Measurements from ENCODE around the gene FLCN. TPM values are rescaled to one million over a fixed set of nuclear protein-coding genes. Genes with fewer than 3 reads are reported as not detected.

FLCN gene
- total and polyA plus RNA-seq, 2 of the 13 experiments (the other 11 are each of a cell fraction or from before 2014, with no cell fraction given), result 16.6 to 24.9 TPM

DNA sequence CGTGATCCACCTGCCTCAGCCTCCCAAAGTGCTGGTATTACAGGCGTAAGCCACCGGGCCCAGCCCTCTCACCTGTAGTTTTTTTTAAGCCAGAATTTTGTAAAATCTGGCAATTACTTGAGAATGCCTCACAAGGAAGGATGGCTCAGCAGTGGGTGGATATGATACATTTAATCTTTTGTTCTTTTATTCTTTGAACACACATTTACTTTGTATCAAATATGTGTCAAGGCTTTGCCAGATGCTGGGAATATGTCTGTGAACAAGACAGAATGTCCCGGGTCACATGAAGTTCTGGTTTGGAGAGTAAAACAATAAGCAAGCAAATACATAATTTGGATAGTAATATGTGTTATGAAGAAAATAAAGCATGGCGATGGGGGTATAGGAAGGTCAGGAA, 49.0 kb upstream of the FLCN start:
- in situ Hi-C loops (cut with HindIII; ENCODE audit: extremely low pct_ligation_motif_present, low pct_unique_long_range_greater_than_20kb), result no loop called here
- CTCF ChIA-PET (ENCODE audit: low intra/inter-chr PET ratio, low total read pairs), result no interaction called here

GRCh38 chr17:17280613-17281549, 43.9 kb upstream of the FLCN start, which contains the start of gene COPS3:
TSS of gene COPS3 (minus strand) at chr17:17281246. CDS start at chr17:17281186, 60 bp downstream.
- in situ Hi-C loops (cut with HindIII; ENCODE audit: extremely low pct_ligation_motif_present, low pct_unique_long_range_greater_than_20kb) (no loop called here), intact Hi-C loops (cut with micrococcal nuclease; ENCODE audit: unreplicated experiment) (no loop called here)
- Histone ChIP-seq H3K9ac (ENCODE audit: insufficient read depth, low read depth, low read length) (peak within 1 kb of the TSS; percentile 96), H3K27ac (ENCODE audit: extremely low read length, insufficient read depth, low read length) (peak within 1 kb of the TSS; percentile 90), H3K4me2 (ENCODE audit: low read depth, low read length) (peak within 1 kb of the TSS; percentile 99), H2AFZ (ENCODE audit: low read length) (peak within 1 kb of the TSS; percentile 92), H3K79me2 (ENCODE audit: insufficient read depth, low read length) (peaks cover 35% of the 10 kb centered on the region), H4K20me1 (ENCODE audit: insufficient read depth, low read length) (peaks cover 9% of the 10 kb centered on the region), H3K4me3 (replicated peaks in 1 of 3; ENCODE audit: insufficient read depth in 1 of 3, low read depth in 2 of 3, low read length in 3 of 3) (peak within 1 kb of the TSS; percentile 77 to 93 (median 89)), H3K9me3 (ENCODE audit: low read length) (no peaks in the 10 kb centered on the region), H3K27me3 (ENCODE audit: control insufficient read depth in 1 of 2, insufficient read depth in 2 of 2, low read length in 2 of 2) (no peaks in the 10 kb centered on the region; a peak in 2 of 5 replicates), H3K4me1 (ENCODE audit: insufficient read depth, low read length) (peaks cover 36% of the 10 kb centered on the region), H3K36me3 (replicated peaks in 1 of 2; ENCODE audit: control insufficient read depth in 1 of 2, insufficient read depth in 2 of 2, low read length in 2 of 2) (peaks cover 0 to 5% of the 10 kb centered on the region in 2 experiments; a peak in 2 of 5 replicates)
- ChIA-PET POLR2A (interaction anchor here (0.6 to 1.6 kb wide), 8 partner anchors 23 to 745 kb away, joined by 3 to 9 read pairs (median 3); partner anchors contain the start of gene FLCN), CTCF (ENCODE audit: low intra/inter-chr PET ratio, low total read pairs) (no interaction called here)
- DNase-seq (ENCODE audit: low spot score), result peak; percentile 95
- BruUV-seq (replicated peaks), result no TSS peak
- peak; percentile 96 for ATAC-seq
- FAIRE-seq, result peak; percentile 86
- 5% methylated on average over 25 of the region's 80 CpGs for WGBS (ENCODE audit: low lambda C conversion rate)
- TF ChIP-seq, protein P1, sequence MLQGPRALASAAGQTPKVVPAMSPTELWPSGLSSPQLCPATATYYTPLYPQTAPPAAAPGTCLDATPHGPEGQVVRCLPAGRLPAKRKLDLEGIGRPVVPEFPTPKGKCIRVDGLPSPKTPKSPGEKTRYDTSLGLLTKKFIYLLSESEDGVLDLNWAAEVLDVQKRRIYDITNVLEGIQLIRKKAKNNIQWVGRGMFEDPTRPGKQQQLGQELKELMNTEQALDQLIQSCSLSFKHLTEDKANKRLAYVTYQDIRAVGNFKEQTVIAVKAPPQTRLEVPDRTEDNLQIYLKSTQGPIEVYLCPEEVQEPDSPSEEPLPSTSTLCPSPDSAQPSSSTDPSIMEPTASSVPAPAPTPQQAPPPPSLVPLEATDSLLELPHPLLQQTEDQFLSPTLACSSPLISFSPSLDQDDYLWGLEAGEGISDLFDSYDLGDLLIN (CRISPR knock-in tag; IDR thresholded peaks at IDR 0.05; ENCODE audit: borderline replicate concordance), result peak; percentile 92; the same call in 1 of the 2 replicates
- TF ChIP-seq SNRNP70 (IDR thresholded peaks at IDR 0.05; ENCODE audit: low read depth, low read length), result no peak
- TF ChIP-seq PRMT3 (CRISPR knock-in tag; IDR thresholded peaks at IDR 0.05; ENCODE audit: borderline replicate concordance, low read depth), result no peak
- TF ChIP-seq FOXK1 (CRISPR knock-in tag; IDR thresholded peaks at IDR 0.05; ENCODE audit: borderline replicate concordance, low read depth), result peak; percentile 62; the same call in 1 of the 2 replicates
- TF ChIP-seq, protein P2, sequence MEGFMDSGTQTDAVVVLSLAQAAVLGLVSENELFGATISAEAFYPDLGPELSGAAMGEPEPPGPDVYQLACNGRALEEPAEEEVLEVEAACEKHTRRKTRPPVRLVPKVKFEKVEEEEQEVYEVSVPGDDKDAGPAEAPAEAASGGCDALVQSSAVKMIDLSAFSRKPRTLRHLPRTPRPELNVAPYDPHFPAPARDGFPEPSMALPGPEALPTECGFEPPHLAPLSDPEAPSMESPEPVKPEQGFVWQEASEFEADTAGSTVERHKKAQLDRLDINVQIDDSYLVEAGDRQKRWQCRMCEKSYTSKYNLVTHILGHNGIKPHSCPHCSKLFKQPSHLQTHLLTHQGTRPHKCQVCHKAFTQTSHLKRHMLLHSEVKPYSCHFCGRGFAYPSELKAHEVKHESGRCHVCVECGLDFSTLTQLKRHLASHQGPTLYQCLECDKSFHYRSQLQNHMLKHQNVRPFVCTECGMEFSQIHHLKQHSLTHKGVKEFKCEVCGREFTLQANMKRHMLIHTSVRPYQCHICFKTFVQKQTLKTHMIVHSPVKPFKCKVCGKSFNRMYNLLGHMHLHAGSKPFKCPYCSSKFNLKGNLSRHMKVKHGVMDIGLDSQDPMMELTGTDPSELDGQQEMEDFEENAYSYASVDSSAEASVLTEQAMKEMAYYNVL (CRISPR knock-in tag; IDR thresholded peaks at IDR 0.05; ENCODE audit: borderline replicate concordance), result peak; percentile 84; the same call in 1 of the 2 replicates
- TF ChIP-seq NKX3-1 (CRISPR knock-in tag; IDR thresholded peaks at IDR 0.05), result peak; percentile 66
- 0 out of 2 replicates have a peak, but pooled peaks have one; percentile 51 for TF ChIP-seq DNMT3B (CRISPR knock-in tag; conservative IDR thresholded peaks at IDR 0.05)
- TF ChIP-seq REXO4 (CRISPR knock-in tag; IDR thresholded peaks at IDR 0.05; ENCODE audit: borderline replicate concordance), result no peak

More for the DNA sequence above, 49.0 kb upstream of the FLCN start:
- no peaks in the 10 kb centered on the region for H3K79me2 ChIP-seq (ENCODE audit: insufficient read depth, low read length)
- intact Hi-C loops (cut with micrococcal nuclease; ENCODE audit: unreplicated experiment), result no loop called here
- TF ChIP-seq IRF2 (CRISPR knock-in tag; IDR thresholded peaks at IDR 0.05), result no peak
- TF ChIP-seq ZNF446 (CRISPR knock-in tag; IDR thresholded peaks at IDR 0.05), result no peak
- no peak for TF ChIP-seq ZBTB20 (CRISPR knock-in tag; IDR thresholded peaks at IDR 0.05; ENCODE audit: borderline replicate concordance, low read depth)
- no peak overlapping the region for H3K9ac ChIP-seq (ENCODE audit: insufficient read depth, low read depth, low read length)
- no peaks in the 10 kb centered on the region; a peak in 1 of 5 replicates for H3K27me3 ChIP-seq (ENCODE audit: control insufficient read depth in 1 of 2, insufficient read depth in 2 of 2, low read length in 2 of 2)
- H3K27ac ChIP-seq (ENCODE audit: extremely low read length, insufficient read depth, low read length), result no peak overlapping the region
- FAIRE-seq (no peak), ATAC-seq (no peak), DNase-seq (ENCODE audit: low spot score) (no peak)
- POLR2A ChIA-PET, result no interaction called here
- H3K4me1 ChIP-seq (ENCODE audit: insufficient read depth, low read length), result peaks cover 28% of the 10 kb centered on the region
- H3K36me3 ChIP-seq (replicated peaks in 1 of 2; ENCODE audit: control insufficient read depth in 1 of 2, insufficient read depth in 2 of 2, low read length in 2 of 2), result no peaks in the 10 kb centered on the region
- no peaks in the 10 kb centered on the region for H3K9me3 ChIP-seq (ENCODE audit: low read length)
- no peak overlapping the region for H3K4me2 ChIP-seq (ENCODE audit: low read depth, low read length)
- H3K4me3 ChIP-seq (replicated peaks in 1 of 3; ENCODE audit: insufficient read depth in 1 of 3, low read depth in 2 of 3, low read length in 3 of 3), result no peak overlapping the region
- peak overlapping the region; percentile 1 for H2AFZ ChIP-seq (ENCODE audit: low read length)
- BruUV-seq (replicated peaks), result no TSS peak
- 72% methylated on average over 5 of the region's 5 CpGs for WGBS (ENCODE audit: low lambda C conversion rate)
- H4K20me1 ChIP-seq (ENCODE audit: insufficient read depth, low read length), result no peaks in the 10 kb centered on the region
